Smooth muscle cell (in vitro differentiated cells): ENCODE measurements around the gene HADH. TPM values are rescaled to one million over a fixed set of nuclear protein-coding genes. Genes with fewer than 3 reads are reported as not detected.

Source experiments
- DNase-seq: peaks from one replicate; lab custom pipeline; 2025; ENCODE audit not compliant: unreplicated experiment; lab: John Stamatoyannopoulos, UW
- H2AFZ ChIP-seq: fragments of 200-600 bp; sonication (generic); 2 replicates; pipeline ENCODE4 v1.6.0; 2016; ENCODE audit warnings: antibody characterized with exemption, low read depth, mild to moderate bottlenecking
- H3F3A ChIP-seq: fragments of 200-600 bp; sonication (generic); 2 replicates; pipeline ENCODE4 v1.6.0; 2017; ENCODE audit warnings: antibody characterized with exemption, low read depth
- H3K27ac ChIP-seq: fragments of 200-600 bp; sonication (generic); 2 replicates; pipeline ENCODE4 v1.5.1; 2016; ENCODE audit warnings: low read depth, mild to moderate bottlenecking
- H3K27me3 ChIP-seq: fragments of 200-600 bp; sonication (generic); 2 replicates; pipeline ENCODE4 v1.6.1; 2016; ENCODE audit warnings: low read depth, mild to moderate bottlenecking
- H3K36me3 ChIP-seq: fragments of 200-600 bp; sonication (generic); 2 replicates; pipeline ENCODE4 v1.5.1; 2016; ENCODE audit warnings: low read depth
- H3K4me1 ChIP-seq: fragments of 200-600 bp; sonication (generic); 2 replicates; pipeline ENCODE4 v1.5.1; 2016; ENCODE audit warnings: low read depth
- H3K4me2 ChIP-seq: fragments of 200-600 bp; sonication (generic); 2 replicates; pipeline ENCODE4 v1.6.0; 2016; ENCODE audit warnings: mild to moderate bottlenecking
- H3K4me3 ChIP-seq: fragments of 200-600 bp; sonication (generic); 2 replicates; pipeline ENCODE4 v1.5.1; 2016; ENCODE audit warnings: mild to moderate bottlenecking
- H3K79me2 ChIP-seq: fragments of 200-600 bp; sonication (generic); 2 replicates; pipeline ENCODE4 v1.6.0; 2016; ENCODE audit warnings: low read depth, mild to moderate bottlenecking
- H3K9ac ChIP-seq: fragments of 200-600 bp; sonication (generic); 2 replicates; pipeline ENCODE4 v1.6.0; 2016; ENCODE audit warnings: low read depth
- H3K9me3 ChIP-seq: fragments of 200-600 bp; sonication (generic); replicated peaks from 2 replicates; pipeline ENCODE4 v1.5.1; 2016; ENCODE audit warnings: low read depth
- H4K20me1 ChIP-seq: fragments of 200-600 bp; sonication (generic); 2 replicates; pipeline ENCODE4 v1.6.0; 2016; ENCODE audit warnings: low read depth
- CTCF ChIP-seq: fragments of 200-600 bp; sonication (generic); IDR thresholded peaks from 2 replicates; pipeline ENCODE4 v1.5.1; 2017; ENCODE audit warnings: borderline replicate concordance, mild to moderate bottlenecking, antibody characterized with exemption; ENCODE audit not compliant: insufficient read depth, poor library complexity, severe bottlenecking
- WGBS: methylation state at CpG from one replicate; pipeline ENCODE4 v1.1.7; 2016; ENCODE audit warnings: low lambda C conversion rate; 5-methylcytosine and 5-hydroxymethylcytosine counted together
- polyA plus RNA-seq: library from polyadenylated mRNA; unstranded; fragments of >200 nt; fragmentation: Nextera tagmentation; extraction: Ambion mirVana; gene quantifications from 2 replicates; pipeline ENCODE4 v1.2.1, GENCODE V29; 2016
- total RNA-seq: library from RNA; depleted of rRNA; stranded (reverse); fragments of >200 nt; gene quantifications from 2 replicates; pipeline ENCODE4 v1.2.3, GENCODE V29; 2014

Gene HADH
- total and polyA plus RNA-seq, 2 experiments from 2014 or later: 18.2 to 44.2 TPM

DNA sequence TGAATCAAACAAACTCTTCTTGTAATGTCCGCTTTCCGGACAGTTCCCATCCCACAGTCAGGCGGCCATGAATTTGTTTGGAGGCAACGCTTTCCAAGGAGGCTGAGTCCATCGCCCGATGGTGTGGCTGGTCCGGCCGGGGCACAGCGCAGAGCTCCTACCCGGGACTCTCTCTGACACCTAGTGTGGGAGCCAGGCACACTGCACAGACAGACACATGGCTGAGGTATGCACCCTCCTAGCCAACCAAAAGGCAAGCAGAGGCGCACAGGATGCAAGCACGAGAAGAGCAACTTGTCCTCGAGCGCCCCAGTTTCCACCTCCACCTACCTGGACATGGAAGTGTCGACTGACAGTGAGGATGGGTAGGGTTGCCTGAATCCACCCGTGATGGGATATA, 91.6 kb downstream of the HADH start:
- TF ChIP-seq CTCF: no peak
- no peak overlapping the region for H3K27ac ChIP-seq
- WGBS: 93% methylated on average over 16 of the region's 16 CpGs
- no peaks in the 10 kb centered on the region for H3K4me1 ChIP-seq
- peaks cover 18% of the 10 kb centered on the region for H4K20me1 ChIP-seq
- H3K4me2 ChIP-seq: no peak overlapping the region
- peaks cover 12% of the 10 kb centered on the region for H3K79me2 ChIP-seq
- no peaks in the 10 kb centered on the region for H3K27me3 ChIP-seq
- no peak for DNase-seq
- peaks cover 4% of the 10 kb centered on the region for H3K36me3 ChIP-seq
- no peak overlapping the region for H3K4me3 ChIP-seq
- no peaks in the 10 kb centered on the region for H3F3A ChIP-seq
- no peaks in the 10 kb centered on the region for H3K9me3 ChIP-seq
- no peak overlapping the region for H2AFZ ChIP-seq
- H3K9ac ChIP-seq: no peak overlapping the region

Other genes with a start within 250 kb of the HADH start
- gene SGMS2, start 165.0 kb upstream of the HADH start, total RNA-seq: 55.5 and 82.7 TPM in 2 replicates
- 16.2 and 24.7 TPM in 2 replicates for gene SGMS2, start 165.0 kb upstream of the HADH start, polyA plus RNA-seq
- gene CYP2U1, start 58.3 kb upstream of the HADH start, total RNA-seq: 3.5 and 4.4 TPM in 2 replicates
- 1.9 and 2.4 TPM in 2 replicates for gene CYP2U1, start 58.3 kb upstream of the HADH start, polyA plus RNA-seq
- 82.1 and 96.2 TPM in 2 replicates for gene LEF1, start 179.0 kb downstream of the HADH start, total RNA-seq
- 66.9 and 87.3 TPM in 2 replicates for gene LEF1, start 179.0 kb downstream of the HADH start, polyA plus RNA-seq